Activated CD4-positive, alpha-beta T cell treated with anti-CD3 and anti-CD28 coated beads for 36 hours (primary cell): ENCODE measurements around the gene PCDH1. TPM values are rescaled to one million over a fixed set of nuclear protein-coding genes. Genes with fewer than 3 reads are reported as not detected.

Experiments
- ATAC-seq: fragments of 200-7000 bp; cut with Tn5 transposase; one replicate; pipeline ENCODE4 v1.10.0; 2021; ENCODE audit warnings: mild to moderate bottlenecking, moderate library complexity
- CTCF ChIA-PET: fragments of 350-600 bp; sonication (Branson Sonifier 250); formaldehyde crosslinking; loops from one replicate; lab custom pipeline; 2021; ENCODE audit warnings: antibody characterized with exemption; lab: Charles Lee
- POLR2A ChIA-PET: fragments of 350-600 bp; sonication (Branson Sonifier 250); formaldehyde crosslinking; loops from one replicate; lab custom pipeline; 2021; ENCODE audit warnings: antibody characterized with exemption, inconsistent platforms; lab: Charles Lee
- DNase-seq: peaks from one replicate; pipeline ENCODE4 v3.0.0-alpha.2; 2020
- H3K27ac Mint-ChIP-seq: one replicate; pipeline ENCODE4 v1.8.0; 2021; ENCODE audit warnings: mixed read lengths
- H3K27me3 Mint-ChIP-seq: one replicate; pipeline ENCODE4 v1.8.0; 2021; ENCODE audit warnings: mixed read lengths
- H3K36me3 Mint-ChIP-seq: one replicate; pipeline ENCODE4 v1.8.0; 2021; ENCODE audit warnings: low read depth, mixed read lengths
- H3K4me1 Mint-ChIP-seq: one replicate; pipeline ENCODE4 v1.8.0; 2021; ENCODE audit warnings: mixed read lengths
- H3K4me3 Mint-ChIP-seq: one replicate; pipeline ENCODE4 v1.8.0; 2021; ENCODE audit warnings: mild to moderate bottlenecking, moderate library complexity, mixed read lengths
- H3K9me3 Mint-ChIP-seq: one replicate; pipeline ENCODE4 v1.8.0; 2021; ENCODE audit warnings: low read depth, mixed read lengths
- intact Hi-C, 2 experiments: fragments of 100-400 bp; cut with DNase I in 1 of 2; cut with micrococcal nuclease in 1 of 2; formaldehyde crosslinking; loops; one replicate each; pipeline versions ENCODE4 v1.14.2 to v1.15.1; 2022 to 2024; cut with DNase I, micrococcal nuclease
- total RNA-seq, 2 experiments: library from RNA; stranded (reverse); gene quantifications; one replicate each; pipeline ENCODE4 v1.2.3, GENCODE V29; 2021

PCDH1 gene
- total RNA-seq, 2 experiments from 2014 or later, result not detected

- H3K9me3 Mint-ChIP-seq, result no peaks in the 10 kb centered on the region
- no peak for DNase-seq
- ChIA-PET POLR2A (no interaction called here), CTCF (interaction anchor here (1.0 to 2.9 kb wide), 8 partner anchors 19 to 222 kb away, joined by 3 to 13 read pairs (median 4); partner anchors contain the start of gene RNF14)
- H3K27me3 Mint-ChIP-seq, result peaks cover 26% of the 10 kb centered on the region
- peaks cover 8% of the 10 kb centered on the region for H3K4me1 Mint-ChIP-seq
- H3K36me3 Mint-ChIP-seq, result no peaks in the 10 kb centered on the region
- ATAC-seq, result no peak
- intact Hi-C loops, result loop anchor here in 1 of 2 experiments (2.0 kb wide), 1 partner anchor 222 kb away; no protein-coding TSS in a partner anchor
- H3K27ac Mint-ChIP-seq, result no peak overlapping the region
- H3K4me3 Mint-ChIP-seq, result no peak overlapping the region
Measured at GRCh38 chr5:141914797-141915196, 36.6 kb upstream of the PCDH1 start.

GRCh38 chr5:141914199-141914743 lies 36.1 kb upstream of the PCDH1 start:
- Mint-ChIP-seq H3K4me3 (no peak overlapping the region), H3K27ac (no peak overlapping the region), H3K4me1 (peaks cover 8% of the 10 kb centered on the region), H3K27me3 (peaks cover 26% of the 10 kb centered on the region), H3K36me3 (no peaks in the 10 kb centered on the region), H3K9me3 (no peaks in the 10 kb centered on the region)
- ChIA-PET POLR2A (no interaction called here), CTCF (interaction anchor here (0.7 to 2.9 kb wide), 10 partner anchors 23 to 1708 kb away, joined by 3 to 13 read pairs (median 5); partner anchors contain the start of gene RNF14)
- DNase-seq (peak; percentile 43), ATAC-seq (peak; percentile 69)
- intact Hi-C loops, result loop anchor here in 1 of 2 experiments (2.0 kb wide), 1 partner anchor 221 kb away; no protein-coding TSS in a partner anchor

GRCh38 chr5:141913560-141914198 lies 35.5 kb upstream of the PCDH1 start:
- DNase-seq, result no peak
- no peaks in the 10 kb centered on the region for H3K36me3 Mint-ChIP-seq
- CTCF ChIA-PET, result interaction anchor here (0.7 to 2.9 kb wide), 8 partner anchors 23 to 1708 kb away, joined by 3 to 13 read pairs (median 5); no protein-coding TSS in a partner anchor
- no peaks in the 10 kb centered on the region for H3K9me3 Mint-ChIP-seq
- intact Hi-C loops, result loop anchor here in 1 of 2 experiments (2.0 kb wide), 1 partner anchor 221 kb away; no protein-coding TSS in a partner anchor
- H3K27me3 Mint-ChIP-seq, result peaks cover 26% of the 10 kb centered on the region
- H3K4me3 Mint-ChIP-seq, result no peak overlapping the region
- ATAC-seq, result no peak
- H3K27ac Mint-ChIP-seq, result no peak overlapping the region
- POLR2A ChIA-PET, result no interaction called here
- peaks cover 10% of the 10 kb centered on the region for H3K4me1 Mint-ChIP-seq

- DNase-seq, result no peak
- ChIA-PET POLR2A (interaction anchor here (0.6 kb wide), 1 partner anchor 30 kb away, joined by 3 read pairs; no protein-coding TSS in a partner anchor), CTCF (interaction anchor here (1.3 to 1.6 kb wide), 2 partner anchors 20 to 58 kb away, joined by 3 to 7 read pairs; partner anchors contain the start of gene RNF14)
- intact Hi-C loops, result no loop called here
- H3K27ac Mint-ChIP-seq, result no peak overlapping the region
- H3K4me1 Mint-ChIP-seq, result peaks cover 12% of the 10 kb centered on the region
- H3K9me3 Mint-ChIP-seq, result peaks cover 4% of the 10 kb centered on the region
- no peak overlapping the region for H3K4me3 Mint-ChIP-seq
- no peaks in the 10 kb centered on the region for H3K36me3 Mint-ChIP-seq
- H3K27me3 Mint-ChIP-seq, result peaks cover 23% of the 10 kb centered on the region
- no peak for ATAC-seq
Measured at GRCh38 chr5:141910271-141910673, 32.1 kb upstream of the PCDH1 start.

- Mint-ChIP-seq H3K4me1 (peaks cover 12% of the 10 kb centered on the region), H3K4me3 (no peak overlapping the region), H3K27ac (no peak overlapping the region), H3K27me3 (peaks cover 18% of the 10 kb centered on the region), H3K9me3 (peaks cover 4% of the 10 kb centered on the region), H3K36me3 (no peaks in the 10 kb centered on the region)
- no peak for ATAC-seq
- intact Hi-C loops, result no loop called here
- POLR2A ChIA-PET, result interaction anchor here (0.5 kb wide), 1 partner anchor 19 kb away, joined by 4 read pairs; no protein-coding TSS in a partner anchor
- CTCF ChIA-PET, result interaction anchor here (0.6 to 1.3 kb wide), 5 partner anchors 10 to 90 kb away, joined by 3 read pairs; no protein-coding TSS in a partner anchor
- no peak for DNase-seq
Measured at GRCh38 chr5:141909212-141909611, 31.0 kb upstream of the PCDH1 start.

GRCh38 chr5:141908796-141909195 lies 30.6 kb upstream of the PCDH1 start:
- ATAC-seq (peak; percentile 64), DNase-seq (no peak)
- ChIA-PET CTCF (interaction anchor here (0.7 to 1.3 kb wide), 4 partner anchors 10 to 52 kb away, joined by 3 read pairs; no protein-coding TSS in a partner anchor), POLR2A (interaction anchor here (0.5 kb wide), 2 partner anchors 19 to 1226 kb away, joined by 3 to 4 read pairs; no protein-coding TSS in a partner anchor)
- intact Hi-C loops, result no loop called here
- Mint-ChIP-seq H3K36me3 (no peaks in the 10 kb centered on the region), H3K27ac (no peak overlapping the region), H3K9me3 (peaks cover 4% of the 10 kb centered on the region), H3K27me3 (peaks cover 16% of the 10 kb centered on the region), H3K4me1 (peaks cover 10% of the 10 kb centered on the region), H3K4me3 (no peak overlapping the region)

GRCh38 chr5:141906972-141907371 lies 28.8 kb upstream of the PCDH1 start:
- ChIA-PET CTCF (interaction anchor here (0.7 to 1.1 kb wide), 4 partner anchors 9 to 696 kb away, joined by 3 to 4 read pairs (median 3); no protein-coding TSS in a partner anchor), POLR2A (interaction anchor here (0.8 to 1.1 kb wide), 2 partner anchors 28 to 96 kb away, joined by 3 read pairs; no protein-coding TSS in a partner anchor)
- Mint-ChIP-seq H3K4me3 (no peak overlapping the region), H3K4me1 (peaks cover 5% of the 10 kb centered on the region), H3K9me3 (peaks cover 4% of the 10 kb centered on the region), H3K27ac (no peak overlapping the region), H3K27me3 (peaks cover 6% of the 10 kb centered on the region), H3K36me3 (no peaks in the 10 kb centered on the region)
- DNase-seq, result no peak
- intact Hi-C loops, result no loop called here
- no peak for ATAC-seq

- ChIA-PET CTCF (interaction anchor here (0.7 to 1.1 kb wide), 5 partner anchors 9 to 696 kb away, joined by 3 to 5 read pairs (median 3); no protein-coding TSS in a partner anchor), POLR2A (interaction anchor here (0.8 to 1.1 kb wide), 2 partner anchors 27 to 95 kb away, joined by 3 read pairs; no protein-coding TSS in a partner anchor)
- ATAC-seq, result no peak
- Mint-ChIP-seq H3K4me3 (no peak overlapping the region), H3K9me3 (peaks cover 4% of the 10 kb centered on the region), H3K27ac (no peak overlapping the region), H3K4me1 (peaks cover 5% of the 10 kb centered on the region), H3K36me3 (no peaks in the 10 kb centered on the region), H3K27me3 (peaks cover 9% of the 10 kb centered on the region)
- intact Hi-C loops, result no loop called here
- DNase-seq, result no peak
Measured at GRCh38 chr5:141906517-141906916, 28.3 kb upstream of the PCDH1 start.

GRCh38 chr5:141904551-141904950 lies 26.3 kb upstream of the PCDH1 start:
- H3K27ac Mint-ChIP-seq, result no peak overlapping the region
- POLR2A ChIA-PET, result no interaction called here
- intact Hi-C loops, result no loop called here
- no peaks in the 10 kb centered on the region for H3K36me3 Mint-ChIP-seq
- peaks cover 4% of the 10 kb centered on the region for H3K9me3 Mint-ChIP-seq
- peaks cover 5% of the 10 kb centered on the region for H3K4me1 Mint-ChIP-seq
- H3K4me3 Mint-ChIP-seq, result no peak overlapping the region
- no peak for ATAC-seq
- no peak for DNase-seq
- H3K27me3 Mint-ChIP-seq, result peaks cover 7% of the 10 kb centered on the region
- CTCF ChIA-PET, result no interaction called here

GRCh38 chr5:141903261-141903660 lies 25.1 kb upstream of the PCDH1 start:
- Mint-ChIP-seq H3K27ac (no peak overlapping the region), H3K4me1 (peaks cover 1% of the 10 kb centered on the region), H3K4me3 (no peak overlapping the region), H3K9me3 (peaks cover 4% of the 10 kb centered on the region), H3K27me3 (peaks cover 7% of the 10 kb centered on the region), H3K36me3 (no peaks in the 10 kb centered on the region)
- intact Hi-C loops, result no loop called here
- ChIA-PET CTCF (interaction anchor here (0.6 to 1.5 kb wide), 3 partner anchors 23 to 339 kb away, joined by 3 read pairs; no protein-coding TSS in a partner anchor), POLR2A (interaction anchor here (0.5 to 0.6 kb wide), 2 partner anchors 92 to 1690 kb away, joined by 3 to 5 read pairs; no protein-coding TSS in a partner anchor)
- DNase-seq, result no peak
- ATAC-seq, result no peak
